Sigmoid colon (tissue), 4 donors: ENCODE data around the gene KCND3.

Source experiments
- CTCF ChIP-seq, 4 experiments: fragments of 450-650 bp in 3 of 4; fragments of 200-600 bp in 1 of 4; IDR thresholded peaks; one replicate each; pipeline ENCODE4 v1.5.1; 2016 to 2019; ENCODE audit warnings: antibody characterized with exemption in 4 of 4, mild to moderate bottlenecking in 3 of 4, moderate library complexity in 2 of 4
- EP300 ChIP-seq, 4 donors: sonication (generic); formaldehyde crosslinking; IDR thresholded peaks; one replicate each; pipeline ENCODE4 v1.6.1; 2017; ENCODE audit warnings: antibody characterized with exemption in 4 of 4
- POLR2A ChIP-seq, 2 donors: fragments of 450-650 bp; IDR thresholded peaks; one replicate each; pipeline ENCODE4 v1.6.1; 2016; ENCODE audit warnings: antibody characterized with exemption in 2 of 2, mild to moderate bottlenecking in 2 of 2, moderate library complexity in 2 of 2
- POLR2AphosphoS5 ChIP-seq, 4 donors: sonication (generic); formaldehyde crosslinking; IDR thresholded peaks; one replicate each; pipeline ENCODE4 v1.6.1; 2017; ENCODE audit warnings: antibody characterized with exemption in 4 of 4

GRCh38 chr1:111795401-111795800 lies 194.1 kb downstream of the KCND3 start:
- TF ChIP-seq POLR2A (IDR thresholded peaks at IDR 0.05) (no peak), POLR2AphosphoS5 (IDR thresholded peaks at IDR 0.05) (no peak), CTCF (IDR thresholded peaks at IDR 0.05) (no peak), EP300 (IDR thresholded peaks at IDR 0.05) (no peak)
